PC-3 (cell line): ENCODE measurements around the gene UBAP1.
"Not testable (repeated sequence)": the region's sequence is repeated elsewhere in the genome, so short reads cannot be mapped to it uniquely, and the experiment has no call there.

Experiments
- CTCF ChIP-seq: fragments of 300-600 bp; sonication (generic); conservative IDR thresholded peaks from 2 replicates; pipeline ENCODE4 v1.5.1; 2017; ENCODE audit warnings: antibody characterized with exemption, low read depth, mild to moderate bottlenecking, low read length
- EZH2 ChIP-seq: fragments of 300-600 bp; sonication (generic); IDR thresholded peaks from one replicate; pipeline ENCODE4 v1.6.1; 2017; ENCODE audit warnings: antibody characterized with exemption, mild to moderate bottlenecking, low read length; ENCODE audit not compliant: unreplicated experiment

GRCh38 chr9:34245212-34245611 is 66.4 kb downstream of the UBAP1 start:
- TF ChIP-seq CTCF, EZH2: not testable (repeated sequence)
